NCI-H748 treated with DMSO at 0.1 percent for 48 hours (cell line): ENCODE data around the gene MAFG.
"Not testable (repeated sequence)": the region's sequence is repeated elsewhere in the genome, so short reads cannot be mapped to it uniquely, and the experiment has no call there.

Source experiments
- DNase-seq: peaks from one replicate; lab custom pipeline; 2025; lab: John Stamatoyannopoulos, UW

MAFG gene

DNA sequence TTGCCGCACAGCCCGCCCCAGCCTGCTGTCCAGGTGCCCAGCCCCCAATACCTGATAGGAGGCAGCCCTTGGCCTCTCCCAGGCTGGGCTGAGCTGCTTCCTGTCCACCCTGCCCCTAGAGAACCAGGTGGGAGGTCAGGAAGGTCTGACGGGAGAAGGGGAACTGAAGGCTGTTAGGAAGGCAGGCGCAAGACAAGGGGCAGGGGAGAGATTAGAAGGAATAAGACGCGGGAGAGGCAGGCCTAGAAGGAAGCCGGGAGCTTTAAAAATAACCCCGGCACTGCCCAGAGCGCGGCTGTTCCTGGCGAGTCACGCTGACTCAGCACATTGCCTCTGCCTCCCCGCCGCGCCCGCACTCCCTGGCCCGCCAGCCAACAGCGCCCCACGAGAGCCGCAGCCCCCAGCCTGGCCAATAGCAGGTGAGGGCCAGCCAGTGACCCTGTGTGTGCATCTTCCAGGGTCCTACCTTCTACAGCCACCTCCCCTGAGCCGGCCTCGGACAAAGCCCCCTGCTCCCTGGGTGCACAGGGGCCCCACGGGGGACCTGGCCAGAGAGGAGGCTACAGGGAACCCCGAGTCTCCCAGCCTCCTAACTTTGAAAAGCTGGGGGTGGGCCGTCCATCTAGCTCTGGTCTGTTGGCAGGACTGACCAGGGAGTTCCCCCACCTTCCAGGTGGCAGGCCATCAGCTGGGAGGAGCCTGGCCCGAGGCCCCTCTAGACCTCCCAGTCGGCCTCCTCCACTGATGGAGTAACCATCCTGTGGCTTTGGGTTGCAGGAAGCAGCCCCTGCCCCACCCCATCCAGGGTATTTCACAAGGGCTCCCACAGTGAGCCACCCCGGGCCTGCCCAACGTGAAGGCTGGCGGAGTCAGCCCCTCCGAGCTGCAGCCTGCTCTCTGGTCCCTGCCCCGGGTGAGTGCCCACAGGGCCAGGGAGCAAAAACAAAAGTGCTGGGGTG lies 4.0 kb downstream of the MAFG start:
- DNase-seq = no peak

DNA sequence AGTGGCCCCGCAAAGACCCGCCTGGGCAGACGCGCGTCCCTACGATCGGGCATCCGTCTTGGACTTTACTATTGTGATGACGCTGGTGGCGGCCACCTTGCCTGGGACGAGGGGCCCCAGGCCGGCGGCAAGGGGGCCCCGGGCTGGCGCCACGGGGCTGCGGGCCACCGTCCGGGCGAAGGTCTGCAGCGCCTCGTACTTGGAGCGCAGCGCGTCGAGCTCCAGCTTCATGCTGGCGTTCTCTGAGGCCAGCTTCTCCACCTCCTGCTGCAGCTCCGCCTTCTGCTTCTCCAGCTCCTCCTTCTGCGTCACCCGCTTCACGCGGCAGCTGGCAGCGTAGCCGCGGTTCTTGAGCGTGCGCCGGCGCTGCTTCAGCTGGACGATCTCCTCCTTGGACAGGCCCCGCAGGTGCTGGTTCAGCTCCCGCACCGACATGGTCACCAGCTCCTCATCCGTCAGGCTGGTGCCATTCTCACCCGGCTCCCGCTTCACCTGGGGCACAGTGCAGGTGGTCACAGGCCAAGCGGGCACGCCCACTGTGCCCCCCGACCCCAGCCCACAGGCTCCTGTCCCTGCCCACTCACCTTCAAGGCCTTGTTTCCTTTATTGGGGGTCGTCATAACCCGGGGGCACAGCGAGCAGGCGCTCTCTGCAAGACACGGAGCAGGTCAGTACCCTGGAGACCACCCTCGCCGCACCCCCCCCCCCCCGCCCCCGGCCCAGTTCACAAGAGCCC lies 4.8 kb downstream of the MAFG start:
- DNase-seq = no peak

DNA sequence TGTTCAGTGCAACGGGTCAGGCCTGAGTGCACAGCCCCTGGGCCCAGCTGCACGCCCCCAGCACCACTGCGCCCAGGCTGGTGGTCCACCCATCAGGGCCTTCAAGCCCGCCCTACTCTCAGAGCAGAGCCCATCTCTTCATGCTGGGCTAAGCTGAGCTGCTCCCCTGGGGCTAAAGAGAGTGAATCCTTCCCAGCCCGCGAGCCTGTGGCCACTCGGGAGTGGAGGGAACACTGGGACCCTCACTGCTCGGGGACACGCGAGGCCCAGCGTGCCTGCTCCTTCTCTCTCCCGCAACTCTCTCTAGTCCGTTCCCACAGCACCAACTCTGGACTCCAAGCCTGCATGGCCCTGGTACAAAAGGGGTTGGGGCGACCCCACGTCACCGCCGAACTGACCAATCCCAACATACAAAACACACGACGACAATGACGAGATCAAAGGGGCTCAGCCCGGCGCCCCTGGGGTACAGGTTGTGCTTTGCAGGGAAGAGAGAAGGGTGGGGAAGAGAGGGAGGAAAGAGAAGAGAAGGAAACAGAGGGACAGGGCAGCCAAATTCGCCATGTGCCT lies 5.5 kb downstream of the MAFG start:
- no peak for DNase-seq

DNA sequence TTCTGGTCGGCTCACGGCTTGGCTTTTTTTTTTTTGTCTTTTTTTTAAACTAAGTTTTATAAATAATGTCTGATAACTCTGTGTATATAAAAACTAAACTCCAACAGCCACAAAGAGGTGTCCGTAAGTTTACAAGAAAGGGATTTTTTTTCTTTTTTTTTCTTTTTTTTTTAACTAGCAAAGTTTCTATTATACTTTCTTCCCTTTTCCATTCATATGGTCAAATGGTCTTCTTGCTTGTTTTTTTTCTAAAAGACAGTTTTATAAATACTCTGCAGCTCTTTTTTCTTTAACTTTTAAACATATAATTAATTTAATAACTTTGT lies 6.0 kb downstream of the MAFG start:
- no peak for DNase-seq

DNA sequence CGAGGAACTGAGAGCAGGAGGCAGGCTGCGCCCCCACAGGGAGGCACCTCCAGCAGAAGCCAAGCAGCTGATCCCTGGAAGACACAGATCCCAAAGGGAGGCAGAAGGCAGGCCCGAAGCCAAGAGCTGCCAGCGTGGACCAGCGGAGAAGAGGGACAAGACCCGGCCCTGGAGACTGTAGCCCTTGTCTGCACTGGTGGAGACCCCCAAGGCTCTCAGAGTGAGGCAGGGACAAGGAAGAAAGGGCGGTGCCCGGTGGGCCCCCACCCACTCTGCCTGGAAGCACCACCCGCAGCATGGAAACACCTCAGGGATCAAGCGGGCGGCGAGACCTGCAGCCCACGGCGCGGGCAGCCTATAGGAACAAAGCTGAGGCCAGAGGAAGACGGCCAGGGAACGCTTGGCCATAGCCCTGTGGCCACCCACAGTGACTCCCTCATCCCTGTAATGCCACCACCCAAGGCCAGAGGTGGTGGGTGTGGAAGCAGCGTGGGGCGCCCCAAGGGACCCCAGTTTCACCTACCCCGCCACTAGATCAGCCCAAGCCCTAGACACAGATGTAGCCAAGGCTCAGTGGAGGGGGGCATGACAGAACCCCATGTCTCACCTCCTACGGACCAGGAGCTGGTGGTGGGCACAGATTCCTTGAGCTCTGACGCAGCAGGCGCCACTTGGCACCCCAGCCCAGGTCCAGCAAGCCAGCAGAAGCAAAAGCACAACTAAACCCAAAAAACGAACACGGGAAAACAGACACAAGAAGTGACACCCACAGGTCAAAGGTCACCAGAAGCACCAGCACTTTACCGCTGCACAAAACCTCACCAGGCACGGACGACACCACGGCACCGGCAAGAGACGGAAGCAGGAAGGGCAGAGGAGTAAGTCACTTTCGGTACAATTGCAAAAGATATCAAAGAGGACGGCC lies 6.7 kb downstream of the MAFG start:
- no peak for DNase-seq

DNA sequence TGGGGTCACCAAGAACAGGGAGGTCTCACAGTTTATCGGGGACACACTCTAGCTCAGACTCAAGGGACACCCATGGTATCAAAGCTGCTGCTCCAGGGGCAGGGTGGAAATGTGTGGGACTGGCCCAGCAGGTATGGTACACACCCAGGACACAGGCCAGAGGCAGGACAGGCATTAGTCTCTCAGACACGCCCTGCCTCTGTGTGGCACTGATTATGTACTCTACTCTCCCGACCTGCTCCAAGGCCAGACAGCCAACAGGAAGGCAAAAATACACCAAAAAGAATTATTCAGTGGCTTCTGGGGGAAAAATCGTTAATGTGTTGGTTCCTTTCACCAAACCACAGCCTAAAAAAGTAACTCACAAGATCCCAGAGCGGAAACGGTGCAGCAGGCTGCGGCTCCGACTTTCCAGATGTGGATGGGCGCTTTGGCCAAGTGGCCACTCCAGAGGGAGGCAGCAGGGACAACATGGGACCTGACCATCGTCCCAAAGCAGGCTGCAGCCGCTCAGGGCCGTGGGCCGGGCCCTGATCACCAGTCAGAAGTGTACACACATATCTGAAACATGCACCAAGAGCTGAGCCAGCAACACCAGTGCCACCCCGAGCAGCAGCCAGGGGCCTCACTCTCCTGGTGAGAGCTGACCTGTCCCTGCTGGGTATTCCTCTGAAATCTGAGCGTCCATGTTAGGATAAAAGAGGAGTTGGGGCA lies 8.5 kb downstream of the MAFG start:
- DNase-seq = no peak

DNA sequence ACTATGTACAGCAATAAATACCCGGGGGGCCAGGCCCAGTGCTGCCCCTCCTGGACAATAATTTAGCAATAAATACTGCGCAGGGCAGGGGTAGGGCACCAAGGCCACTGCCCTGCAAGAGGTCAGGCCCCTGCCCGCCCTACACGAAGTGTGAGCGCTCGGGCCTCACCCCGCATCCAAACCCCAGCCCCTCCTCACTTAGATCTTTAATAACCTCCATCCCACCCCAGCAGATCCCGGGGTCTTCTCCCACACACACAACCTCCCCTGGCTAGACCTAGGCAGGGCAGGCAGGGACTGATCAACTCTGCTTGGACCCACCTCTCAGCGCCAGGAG lies 9.2 kb downstream of the MAFG start:
- DNase-seq = not testable (repeated sequence)

DNA sequence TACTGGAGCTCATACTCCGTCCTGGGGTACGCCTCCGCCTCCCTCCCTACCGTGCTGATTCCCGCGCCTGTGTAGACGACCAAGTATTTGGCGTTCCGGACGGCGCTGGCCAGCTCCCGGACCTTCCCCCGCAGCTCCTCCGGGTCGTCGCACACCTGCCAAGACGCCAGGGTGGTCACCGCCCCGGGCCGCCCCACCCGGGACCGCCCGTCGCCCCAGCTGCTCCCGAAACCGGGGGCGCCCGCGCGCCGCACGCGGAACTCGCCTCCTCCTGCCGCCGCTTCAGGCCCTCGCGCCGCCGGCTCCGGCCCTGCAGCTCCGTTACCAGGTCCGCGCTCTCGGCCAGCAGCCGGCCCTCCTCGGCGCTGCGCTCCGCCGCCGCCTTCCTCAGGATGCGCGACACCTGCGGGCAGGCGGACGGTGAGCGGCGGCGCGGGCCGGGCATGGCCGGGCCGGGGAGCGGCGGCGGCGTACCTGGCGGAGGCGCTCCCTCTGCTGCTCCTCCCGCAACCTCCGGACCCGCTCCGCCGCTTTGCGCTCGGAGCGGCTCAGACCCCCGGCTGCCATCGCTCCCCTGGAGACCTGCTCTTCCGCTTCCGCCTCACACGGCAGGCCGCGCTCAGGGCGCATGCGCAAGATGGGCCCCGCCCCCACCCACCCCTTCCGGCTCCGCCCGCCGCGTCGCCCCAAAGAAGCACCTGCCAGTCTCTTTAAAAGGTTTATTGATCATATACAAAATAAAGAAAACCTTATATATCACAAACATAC lies 9.8 kb downstream of the MAFG start, which contains the start of gene SIRT7:
Gene SIRT7 (minus strand): TSS at position 612 of the 768 bp plus-strand sequence. CDS start 45 bp downstream, at position 567.
- peak; percentile 59 for DNase-seq

DNA sequence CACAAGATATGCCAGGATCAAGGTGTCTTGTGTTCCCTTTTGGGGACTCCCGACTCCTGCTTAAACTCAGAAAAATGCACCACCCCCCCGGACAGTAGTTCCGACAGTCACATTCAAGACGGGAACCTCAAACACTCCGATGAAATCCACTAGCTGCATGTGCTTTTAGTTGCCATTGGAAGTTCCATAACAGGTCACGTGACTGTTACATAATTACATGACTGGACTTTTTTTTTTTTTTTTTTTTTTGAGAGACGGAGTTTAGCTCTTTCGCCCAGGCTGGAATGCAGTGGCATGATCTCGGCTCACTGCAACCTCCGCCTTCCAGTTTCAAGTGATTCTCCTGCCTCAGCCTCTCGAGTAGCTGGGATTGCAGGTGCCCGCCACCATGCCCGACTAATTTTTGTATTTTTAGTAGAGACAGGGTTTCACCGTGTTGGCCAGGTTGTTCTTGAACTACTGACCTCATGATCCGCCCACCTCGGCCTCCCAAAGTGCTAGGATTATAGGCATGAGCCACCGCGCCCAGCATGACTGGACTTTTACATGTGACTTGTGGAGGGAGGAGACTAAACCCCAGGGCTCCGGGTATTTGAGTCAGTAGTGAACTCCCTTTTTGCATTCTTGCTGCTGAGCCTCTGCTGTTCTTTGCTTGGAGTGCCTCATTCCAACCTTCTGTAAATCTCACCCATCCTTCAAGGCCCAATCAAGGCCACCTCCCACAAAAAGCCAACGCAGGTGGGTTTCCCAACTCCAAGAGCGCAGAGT lies 11.1 kb downstream of the MAFG start:
- no peak for DNase-seq

DNA sequence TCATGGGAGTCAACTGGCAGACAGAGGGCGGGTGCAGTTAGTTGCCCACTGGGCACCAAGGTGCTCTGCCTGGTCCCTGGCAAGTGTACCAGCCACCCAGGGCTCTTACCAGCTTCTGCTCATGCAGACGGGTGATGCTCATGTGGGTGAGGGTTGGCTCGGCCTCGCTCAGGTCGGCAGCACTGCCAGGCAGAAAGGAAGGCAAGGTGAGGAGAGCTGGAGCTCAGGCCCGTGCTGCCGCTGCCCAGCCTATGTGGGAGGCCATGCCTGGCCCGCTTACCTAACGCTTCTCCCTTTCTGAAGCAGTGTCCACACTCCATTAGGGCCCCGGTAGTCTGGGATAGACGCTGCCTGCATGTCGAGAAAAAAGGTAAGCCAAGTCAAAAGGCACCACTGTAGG lies 12.2 kb downstream of the MAFG start:
- DNase-seq = no peak

DNA sequence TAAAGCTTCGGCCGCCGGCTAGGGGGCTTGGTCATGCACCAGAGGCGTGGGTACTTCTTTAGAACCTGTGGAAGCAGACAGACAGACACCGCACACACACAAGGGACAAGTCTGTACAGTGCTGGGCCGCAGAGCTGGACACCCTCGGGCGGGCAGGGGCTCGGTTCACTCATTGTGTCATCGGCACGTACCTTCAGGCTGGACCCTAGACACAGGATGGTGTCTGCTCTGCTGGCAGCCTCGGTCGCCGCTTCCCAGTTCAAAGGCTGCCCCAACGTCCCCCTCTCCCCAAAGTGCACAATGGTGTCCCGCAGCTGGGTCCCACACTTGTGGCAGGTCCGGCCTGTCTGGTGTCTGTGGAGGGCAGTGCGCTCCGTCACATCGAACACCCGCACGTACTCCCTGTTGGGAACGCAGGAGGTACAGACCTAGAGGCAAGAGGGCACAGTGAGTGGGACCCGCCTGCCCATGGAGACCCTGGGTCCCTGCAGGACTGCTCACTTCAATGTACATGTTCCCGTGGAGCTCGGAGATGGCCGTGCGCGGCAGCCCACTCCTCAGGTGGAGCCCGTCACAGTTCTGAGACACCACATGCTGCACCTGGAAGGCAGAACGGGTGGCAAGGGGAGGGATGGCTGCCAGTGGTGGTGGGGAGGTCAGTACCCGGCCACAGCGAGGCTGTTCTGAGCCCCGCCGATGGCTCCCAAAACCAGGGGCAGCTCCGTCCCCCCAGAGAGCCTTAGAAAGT lies 13.3 kb downstream of the MAFG start:
- DNase-seq = no peak

DNA sequence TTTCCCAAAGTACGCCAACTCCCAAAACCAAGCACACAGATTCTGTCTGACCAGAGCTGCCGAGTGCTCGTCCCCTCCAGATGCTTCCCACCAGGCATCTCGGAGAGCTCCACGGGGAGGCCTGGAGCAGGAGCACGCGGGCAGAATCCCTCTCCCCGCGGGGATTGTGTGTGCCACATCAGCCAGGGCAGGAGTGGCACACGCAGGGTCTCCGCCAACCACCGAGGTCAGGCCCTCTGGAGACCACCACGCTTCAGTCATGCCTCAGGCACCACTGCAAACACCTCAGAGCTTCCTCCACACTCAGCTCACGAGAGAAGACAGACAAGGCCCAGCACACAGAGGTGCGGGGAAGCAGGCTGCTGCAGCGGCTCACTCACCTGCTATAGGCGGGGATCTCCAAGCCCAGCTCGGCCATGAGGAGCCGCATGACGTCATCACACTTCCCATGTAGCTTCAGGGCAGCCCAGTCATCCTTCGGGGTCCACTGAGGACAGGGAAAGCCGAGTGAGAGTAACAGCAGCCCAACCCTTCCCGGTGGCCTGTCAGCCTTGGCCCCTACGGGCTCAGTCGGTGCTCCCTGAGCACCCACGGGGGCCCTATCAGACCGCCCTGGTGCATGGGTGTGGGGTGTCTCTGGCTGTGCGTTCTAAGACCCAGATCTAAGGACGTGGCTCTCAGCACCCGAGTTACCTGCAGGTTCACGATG lies 14.0 kb downstream of the MAFG start:
- DNase-seq = no peak

DNA sequence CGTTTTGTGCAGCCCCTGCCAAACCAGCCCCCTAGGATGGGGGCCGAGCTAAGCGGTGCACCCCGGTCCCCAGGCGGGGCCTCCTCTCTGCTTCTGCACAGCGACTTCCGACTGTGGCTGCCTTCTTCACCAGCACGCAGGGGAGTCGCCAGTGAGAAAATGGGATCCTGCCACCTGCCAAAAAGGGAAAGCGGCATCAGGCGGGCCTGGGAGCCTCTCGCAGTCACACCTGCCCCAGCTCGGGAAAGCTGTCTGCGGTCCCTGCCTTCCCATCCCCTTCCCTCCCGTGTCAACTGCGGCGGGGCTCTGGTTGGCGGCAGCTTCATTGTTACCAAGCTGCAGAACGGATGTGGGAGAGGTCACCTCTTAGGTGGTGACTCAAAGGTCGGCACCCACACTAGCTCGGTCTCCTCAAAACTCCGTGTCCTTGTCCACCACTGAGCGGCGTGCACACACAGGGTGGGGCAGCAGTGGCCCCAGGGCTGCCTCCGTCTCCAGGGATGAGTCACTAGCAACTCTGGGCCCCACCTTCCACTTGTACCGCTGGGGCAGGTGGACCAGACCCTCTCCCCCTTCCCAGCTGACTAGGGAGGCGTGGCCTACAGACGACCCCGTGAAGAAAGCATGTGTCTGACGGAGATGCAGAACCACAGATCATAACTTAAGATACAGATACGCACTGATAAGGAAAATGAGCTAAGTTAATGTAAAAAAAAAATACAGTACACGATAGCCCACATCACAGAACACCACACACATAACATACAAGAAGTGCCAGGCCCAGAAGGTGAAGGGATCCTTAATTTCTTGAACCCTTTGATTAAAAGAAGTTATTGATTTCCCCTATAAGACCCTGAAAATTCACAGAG lies 14.9 kb downstream of the MAFG start:
- no peak for DNase-seq

DNA sequence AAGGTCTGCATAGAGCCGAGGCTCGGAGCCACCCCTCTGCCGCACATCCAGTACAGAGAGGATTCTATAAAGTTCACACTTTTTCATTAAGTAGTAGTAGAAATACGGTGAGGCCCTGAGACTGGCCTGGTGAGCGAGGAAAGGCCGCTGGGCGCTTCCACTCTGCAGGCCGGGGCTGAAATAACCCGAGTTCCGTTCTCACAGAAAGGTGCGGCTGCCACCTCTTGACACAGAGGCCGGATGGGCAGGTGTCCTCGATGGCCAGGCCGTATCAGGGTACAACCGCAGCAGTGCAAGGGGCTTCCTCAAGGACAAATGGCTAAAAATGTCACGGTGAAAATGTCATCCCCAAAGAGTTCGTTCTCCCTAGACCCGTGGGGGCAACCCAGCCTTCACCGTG lies 15.6 kb downstream of the MAFG start:
- no peak for DNase-seq

DNA sequence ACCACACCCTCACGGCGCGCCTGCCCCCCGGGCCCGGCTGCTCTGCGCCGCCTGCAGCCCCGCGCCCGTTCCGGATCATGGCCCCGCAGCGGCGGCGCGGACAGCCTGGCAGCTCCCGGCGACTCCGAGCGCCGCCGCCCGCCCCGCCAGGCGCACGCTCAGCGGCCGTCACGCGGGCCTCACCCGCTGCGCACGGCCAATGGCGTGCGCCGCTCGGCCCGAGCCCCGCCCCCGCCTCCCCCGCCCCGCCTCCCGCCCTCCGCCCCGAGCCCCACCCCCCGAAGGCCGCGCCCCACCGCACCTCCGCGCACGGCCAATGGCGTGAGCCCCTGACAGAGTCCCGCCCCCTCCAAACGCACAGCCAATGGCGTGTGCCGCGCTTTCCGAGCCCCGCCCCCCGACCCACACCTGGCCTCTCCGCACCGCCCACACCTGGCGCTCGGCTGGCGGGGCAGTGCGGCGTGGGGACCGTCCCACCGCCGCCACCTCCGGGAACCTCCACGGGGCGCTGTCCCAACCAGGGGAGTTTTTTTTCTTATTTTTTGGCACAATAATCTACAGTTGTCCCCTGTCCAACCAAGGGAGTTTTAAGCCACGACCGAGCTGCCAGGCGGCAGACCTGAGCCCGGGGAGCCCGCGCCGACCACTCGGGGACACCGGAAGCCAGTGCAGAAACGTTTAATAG lies 16.1 kb downstream of the MAFG start, which contains the start of gene PCYT2:
Gene PCYT2 (minus strand): TSS at position 123 of the 685 bp plus-strand sequence. CDS start 44 bp downstream, at position 79.
- peak; percentile 74 for DNase-seq

DNA sequence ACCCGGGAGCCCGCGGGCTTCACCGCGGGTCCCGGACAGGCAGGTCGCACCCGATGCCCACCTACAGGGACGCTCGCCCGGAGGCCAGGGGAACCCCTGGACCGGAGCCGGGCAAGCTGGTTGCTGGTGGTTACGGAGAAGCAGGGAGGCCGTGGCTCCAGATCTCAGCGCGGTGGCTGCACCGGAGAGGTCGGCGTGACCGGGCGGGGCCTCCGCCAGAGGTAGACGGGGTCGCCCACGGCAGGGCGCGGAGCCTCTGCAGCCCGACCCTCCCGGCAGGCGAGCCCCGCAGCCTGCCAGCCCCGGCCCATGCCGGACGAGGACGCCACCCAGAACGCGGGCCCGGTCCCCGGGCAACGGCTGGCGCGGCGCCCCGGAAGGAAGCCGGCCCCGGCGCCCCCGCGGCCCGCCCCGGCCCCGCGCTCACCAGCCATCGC lies 16.7 kb downstream of the MAFG start:
- no peak for DNase-seq
